Activated CD4-positive, alpha-beta T cell treated with anti-CD3 and anti-CD28 coated beads, Interleukin-2, amount 10 ng/mL, durations not matched to agents 7 days and 5 days (primary cell): ENCODE results near the gene DOK1. TPM values are rescaled to one million over a fixed set of nuclear protein-coding genes. Genes with fewer than 3 reads are reported as not detected.
A peak's percentile ranks its signal among the peaks of the same experiment; 100 is the strongest.

Experiments
- CTCF ChIA-PET: fragments of 350-600 bp; sonication (Branson Sonifier 250); formaldehyde crosslinking; loops from one replicate; lab custom pipeline; 2021; ENCODE audit warnings: antibody characterized with exemption; lab: Charles Lee
- POLR2A ChIA-PET: fragments of 350-600 bp; sonication (Branson Sonifier 250); formaldehyde crosslinking; loops from one replicate; lab custom pipeline; 2021; ENCODE audit warnings: antibody characterized with exemption; lab: Charles Lee
- DNase-seq: peaks from one replicate; pipeline ENCODE4 v3.0.0-alpha.2; 2020
- H3K27ac Mint-ChIP-seq: one replicate; pipeline ENCODE4 v1.8.0; 2021; ENCODE audit warnings: mild to moderate bottlenecking, moderate library complexity, mixed read lengths
- H3K27me3 Mint-ChIP-seq: one replicate; pipeline ENCODE4 v1.8.0; 2021; ENCODE audit warnings: mixed read lengths
- H3K36me3 Mint-ChIP-seq: one replicate; pipeline ENCODE4 v1.8.0; 2021; ENCODE audit warnings: low read depth, mixed read lengths
- H3K4me1 Mint-ChIP-seq: one replicate; pipeline ENCODE4 v1.8.0; 2021; ENCODE audit warnings: mixed read lengths
- H3K4me3 Mint-ChIP-seq: one replicate; pipeline ENCODE4 v1.8.0; 2021; ENCODE audit warnings: mild to moderate bottlenecking, moderate library complexity, mixed read lengths
- H3K9me3 Mint-ChIP-seq: one replicate; pipeline ENCODE4 v1.8.0; 2021; ENCODE audit warnings: mixed read lengths
- total RNA-seq, 2 experiments: library from RNA; stranded (reverse); gene quantifications; one replicate each; pipeline ENCODE4 v1.2.3, GENCODE V29; 2021

DOK1 gene
- total RNA-seq, 2 experiments from 2014 or later, result 28.0 to 34.4 TPM

- no peaks in the 10 kb centered on the region for H3K9me3 Mint-ChIP-seq
- peak overlapping the region; percentile 11 for H3K27ac Mint-ChIP-seq
- H3K27me3 Mint-ChIP-seq, result peaks cover 8% of the 10 kb centered on the region
- H3K4me1 Mint-ChIP-seq, result peaks cover 21% of the 10 kb centered on the region
- no peaks in the 10 kb centered on the region for H3K36me3 Mint-ChIP-seq
- POLR2A ChIA-PET, result interaction anchor here (0.6 to 0.7 kb wide), 3 partner anchors 11 to 786 kb away, joined by 3 to 6 read pairs (median 6); no protein-coding TSS in a partner anchor
- no peak for DNase-seq
- CTCF ChIA-PET, result interaction anchor here (0.8 to 4.6 kb wide), 7 partner anchors 10 to 84 kb away, joined by 3 to 24 read pairs (median 3); partner anchors contain the start of genes CCDC142 and TTC31
- H3K4me3 Mint-ChIP-seq, result no peak overlapping the region
Observed at GRCh38 chr2:74566754-74567085, 12.2 kb downstream of the DOK1 start.

GRCh38 chr2:74567881-74568280 lies 13.4 kb downstream of the DOK1 start:
- Mint-ChIP-seq H3K4me3 (no peak overlapping the region), H3K27ac (no peak overlapping the region)
- CTCF ChIA-PET, result interaction anchor here (0.6 to 4.6 kb wide), 3 partner anchors 9 to 149 kb away, joined by 3 to 24 read pairs (median 3); no protein-coding TSS in a partner anchor

GRCh38 chr2:74569686-74570085 lies 15.2 kb downstream of the DOK1 start:
- Mint-ChIP-seq H3K27ac (no peak overlapping the region), H3K4me3 (no peak overlapping the region), H3K36me3 (peaks cover 11% of the 10 kb centered on the region), H3K9me3 (peaks cover 7% of the 10 kb centered on the region), H3K27me3 (peaks cover 2% of the 10 kb centered on the region), H3K4me1 (peaks cover 35% of the 10 kb centered on the region)
- DNase-seq, result no peak
- POLR2A ChIA-PET, result no interaction called here
- CTCF ChIA-PET, result interaction anchor here (1.3 to 4.6 kb wide), 5 partner anchors 8 to 87 kb away, joined by 3 to 24 read pairs (median 5); partner anchors contain the start of genes CCDC142 and TTC31

More at GRCh38 chr2:74567881-74568280, 13.4 kb downstream of the DOK1 start:
- no peaks in the 10 kb centered on the region for H3K36me3 Mint-ChIP-seq
- peaks cover 21% of the 10 kb centered on the region for H3K4me1 Mint-ChIP-seq
- peaks cover 2% of the 10 kb centered on the region for H3K9me3 Mint-ChIP-seq
- no peak for DNase-seq
- POLR2A ChIA-PET, result no interaction called here
- H3K27me3 Mint-ChIP-seq, result peaks cover 4% of the 10 kb centered on the region

GRCh38 chr2:74571058-74571457 lies 16.5 kb downstream of the DOK1 start:
- Mint-ChIP-seq H3K4me1 (peaks cover 37% of the 10 kb centered on the region), H3K27me3 (no peaks in the 10 kb centered on the region), H3K9me3 (peaks cover 8% of the 10 kb centered on the region), H3K36me3 (peaks cover 12% of the 10 kb centered on the region), H3K4me3 (no peak overlapping the region), H3K27ac (no peak overlapping the region)
- CTCF ChIA-PET, result interaction anchor here (1.0 to 2.3 kb wide), 5 partner anchors 13 to 88 kb away, joined by 3 to 7 read pairs (median 3); partner anchors contain the start of genes CCDC142 and TTC31
- no peak for DNase-seq
- POLR2A ChIA-PET, result no interaction called here

GRCh38 chr2:74572178-74572925 lies 17.8 kb downstream of the DOK1 start:
- Mint-ChIP-seq H3K36me3 (peaks cover 12% of the 10 kb centered on the region), H3K27me3 (no peaks in the 10 kb centered on the region), H3K9me3 (peaks cover 8% of the 10 kb centered on the region), H3K27ac (no peak overlapping the region), H3K4me3 (no peak overlapping the region), H3K4me1 (peaks cover 38% of the 10 kb centered on the region)
- no peak for DNase-seq
- POLR2A ChIA-PET, result no interaction called here
- CTCF ChIA-PET, result interaction anchor here (1.5 to 6.2 kb wide), 2 partner anchors 14 to 21 kb away, joined by 5 to 56 read pairs; no protein-coding TSS in a partner anchor

- Mint-ChIP-seq H3K27me3 (no peaks in the 10 kb centered on the region), H3K4me3 (peak overlapping the region; percentile 28), H3K27ac (peak overlapping the region; percentile 67), H3K4me1 (peaks cover 33% of the 10 kb centered on the region), H3K36me3 (peaks cover 12% of the 10 kb centered on the region), H3K9me3 (peaks cover 8% of the 10 kb centered on the region)
- ChIA-PET CTCF (interaction anchor here (0.7 to 6.2 kb wide), 5 partner anchors 12 to 203 kb away, joined by 3 to 56 read pairs (median 23); partner anchors contain the start of genes CCDC142 and TTC31), POLR2A (interaction anchor here (0.7 kb wide), 1 partner anchor 44 kb away, joined by 3 read pairs; the partner anchor contains the start of genes AUP1 and HTRA2)
- peak; percentile 56 for DNase-seq
Observed at GRCh38 chr2:74573747-74574562, 19.4 kb downstream of the DOK1 start.

GRCh38 chr2:74575320-74575719 lies 20.8 kb downstream of the DOK1 start:
- Mint-ChIP-seq H3K4me3 (no peak overlapping the region), H3K4me1 (peaks cover 33% of the 10 kb centered on the region), H3K36me3 (peaks cover 12% of the 10 kb centered on the region), H3K27ac (no peak overlapping the region), H3K9me3 (peaks cover 8% of the 10 kb centered on the region), H3K27me3 (no peaks in the 10 kb centered on the region)
- ChIA-PET CTCF (interaction anchor here (4.8 to 6.2 kb wide), 4 partner anchors 8 to 93 kb away, joined by 23 to 56 read pairs (median 30); partner anchors contain the start of genes CCDC142 and TTC31), POLR2A (interaction anchor here (0.6 kb wide), 1 partner anchor 78 kb away, joined by 3 read pairs; no protein-coding TSS in a partner anchor)
- no peak for DNase-seq

GRCh38 chr2:74576211-74576862 lies 21.8 kb downstream of the DOK1 start:
- no peak overlapping the region for H3K27ac Mint-ChIP-seq

GRCh38 chr2:74576863-74577229 lies 22.3 kb downstream of the DOK1 start:
- POLR2A ChIA-PET, result no interaction called here
- Mint-ChIP-seq H3K9me3 (peaks cover 8% of the 10 kb centered on the region), H3K4me1 (peaks cover 33% of the 10 kb centered on the region)

More at GRCh38 chr2:74576211-74576862, 21.8 kb downstream of the DOK1 start:
- H3K36me3 Mint-ChIP-seq, result peaks cover 12% of the 10 kb centered on the region
- POLR2A ChIA-PET, result no interaction called here
- peaks cover 33% of the 10 kb centered on the region for H3K4me1 Mint-ChIP-seq
- CTCF ChIA-PET, result interaction anchor here (1.1 to 6.2 kb wide), 8 partner anchors 9 to 94 kb away, joined by 3 to 56 read pairs (median 14); partner anchors contain the start of genes CCDC142 and TTC31
- peaks cover 8% of the 10 kb centered on the region for H3K9me3 Mint-ChIP-seq
- no peak for DNase-seq
- no peak overlapping the region for H3K4me3 Mint-ChIP-seq
- H3K27me3 Mint-ChIP-seq, result no peaks in the 10 kb centered on the region

GRCh38 chr2:74577448-74577847 lies 22.9 kb downstream of the DOK1 start:
- POLR2A ChIA-PET, result no interaction called here
- CTCF ChIA-PET, result interaction anchor here (1.2 to 6.2 kb wide), 7 partner anchors 9 to 95 kb away, joined by 3 to 56 read pairs (median 23); partner anchors contain the start of genes CCDC142 and TTC31
- H3K27ac Mint-ChIP-seq, result no peak overlapping the region
- H3K27me3 Mint-ChIP-seq, result no peaks in the 10 kb centered on the region
- H3K4me3 Mint-ChIP-seq, result no peak overlapping the region
- peaks cover 8% of the 10 kb centered on the region for H3K9me3 Mint-ChIP-seq
- DNase-seq, result no peak
- peaks cover 33% of the 10 kb centered on the region for H3K4me1 Mint-ChIP-seq
- peaks cover 12% of the 10 kb centered on the region for H3K36me3 Mint-ChIP-seq

More at GRCh38 chr2:74576863-74577229, 22.3 kb downstream of the DOK1 start:
- Mint-ChIP-seq H3K27ac (no peak overlapping the region), H3K4me3 (no peak overlapping the region), H3K36me3 (peaks cover 12% of the 10 kb centered on the region), H3K27me3 (no peaks in the 10 kb centered on the region)
- CTCF ChIA-PET, result interaction anchor here (1.1 to 6.2 kb wide), 8 partner anchors 9 to 94 kb away, joined by 3 to 56 read pairs (median 14); partner anchors contain the start of genes CCDC142 and TTC31
- DNase-seq, result no peak

- CTCF ChIA-PET, result interaction anchor here (1.0 to 5.7 kb wide), 5 partner anchors 9 to 39 kb away, joined by 3 to 36 read pairs (median 5); no protein-coding TSS in a partner anchor
- peaks cover 35% of the 10 kb centered on the region for H3K4me1 Mint-ChIP-seq
- POLR2A ChIA-PET, result interaction anchor here (1.0 kb wide), 1 partner anchor 28 kb away, joined by 3 read pairs; no protein-coding TSS in a partner anchor
- DNase-seq, result no peak
- H3K9me3 Mint-ChIP-seq, result peaks cover 6% of the 10 kb centered on the region
- H3K27me3 Mint-ChIP-seq, result no peaks in the 10 kb centered on the region
- H3K4me3 Mint-ChIP-seq, result no peak overlapping the region
- H3K27ac Mint-ChIP-seq, result no peak overlapping the region
- H3K36me3 Mint-ChIP-seq, result peaks cover 11% of the 10 kb centered on the region
Observed at GRCh38 chr2:74578408-74578807, 23.9 kb downstream of the DOK1 start.
